OCI-LY7 (cell line): ENCODE measurements around the gene TAS1R1.

ENCODE experiments used
- CTCF ChIP-seq: fragments of 200-600 bp; sonication (generic); conservative IDR thresholded peaks from 2 replicates; pipeline ENCODE4 v1.5.1; 2014; ENCODE audit warnings: mild to moderate bottlenecking, antibody characterized with exemption, low read length, moderate library complexity, mixed read lengths
- EZH2phosphoT487 ChIP-seq: fragments of 200-600 bp; sonication (generic); IDR thresholded peaks from 2 replicates; pipeline ENCODE4 v1.6.1; 2018; ENCODE audit warnings: low read depth, borderline replicate concordance, mild to moderate bottlenecking, mixed run types, antibody characterized with exemption, low read length, moderate library complexity, mixed read lengths

DNA sequence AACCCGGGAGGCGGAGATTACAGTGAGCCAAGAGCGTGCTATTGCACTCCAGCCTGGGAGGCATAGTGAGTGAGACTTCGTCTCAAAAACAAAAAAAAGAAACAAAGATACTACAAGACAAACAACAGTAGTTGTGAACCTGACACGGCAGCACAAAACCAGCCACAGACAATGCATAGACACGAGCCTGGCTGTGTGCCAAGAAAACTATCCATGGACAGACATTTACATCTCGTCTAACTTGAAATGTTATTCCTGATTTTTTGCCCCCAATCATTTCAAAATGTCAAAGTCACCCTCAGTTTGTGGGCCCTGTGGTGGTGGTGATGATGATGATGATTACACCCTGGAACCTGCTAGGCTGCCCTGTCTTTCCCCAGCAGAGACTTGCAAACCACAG lies 41.2 kb downstream of the TAS1R1 start:
- TF ChIP-seq CTCF, result no peak
- no peak for TF ChIP-seq EZH2phosphoT487
